Body of pancreas (tissue), 4 donors: Measurements from ENCODE around the gene BTBD8. TPM values are rescaled to one million over a fixed set of nuclear protein-coding genes. Genes with fewer than 3 reads are reported as not detected.

Experiments used
- ATAC-seq: fragments of 150-250 bp; one replicate; pipeline ENCODE4 v1.9.1; 2016
- DNase-seq, 4 donors: peaks; one replicate each; pipeline ENCODE4 v3.0.0-alpha.2; 2019
- H3K27ac ChIP-seq, 4 donors: fragments of 200-600 bp; sonication (generic); 1 replicate in 3 of 4; 2 replicates in 1 of 4; pipeline versions ENCODE4 v1.5.1 to v1.6.1; 2016 to 2019; ENCODE audit warnings: mild to moderate bottlenecking in 1 of 4, mixed read lengths in 1 of 4, moderate library complexity in 1 of 4
- H3K27me3 ChIP-seq, 2 donors: fragments of 200-600 bp; sonication (generic); one replicate each; pipeline ENCODE4 v1.6.0; 2016; ENCODE audit warnings: mild to moderate bottlenecking in 1 of 2
- H3K36me3 ChIP-seq, 2 donors: fragments of 200-600 bp; sonication (generic); replicated peaks in 1 of 2; 2 replicates each; pipeline ENCODE4 v1.5.1; 2016; ENCODE audit warnings: low read depth in 2 of 2; ENCODE audit not compliant: insufficient read depth in 1 of 2
- H3K4me1 ChIP-seq: fragments of 200-600 bp; sonication (generic); one replicate; pipeline ENCODE4 v1.6.0; 2016
- H3K4me3 ChIP-seq, 2 donors: fragments of 200-600 bp; sonication (generic); 1 replicate in 1 of 2; 2 replicates in 1 of 2; pipeline ENCODE4 v1.5.1; 2016 to 2019
- H3K9me3 ChIP-seq, 3 donors: fragments of 200-600 bp; sonication (generic); 1 replicate in 2 of 3; 2 replicates in 1 of 3; pipeline ENCODE4 v1.5.1; 2016
- CTCF ChIP-seq, 7 experiments: fragments of 450-650 bp in 4 of 7; fragments of 200-600 bp in 3 of 7; sonication (generic) in 3 of 7; IDR thresholded peaks; one replicate each; pipeline ENCODE4 v1.5.1; 2016 to 2019; ENCODE audit warnings: antibody characterized with exemption in 7 of 7
- POLR2A ChIP-seq, 3 donors: fragments of 450-650 bp; IDR thresholded peaks; one replicate each; pipeline ENCODE4 v1.6.1; 2016; ENCODE audit warnings: antibody characterized with exemption in 3 of 3, mild to moderate bottlenecking in 2 of 3
- WGBS, 2 donors: methylation state at CpG; one replicate each; pipeline ENCODE4 v1.1.5; 2017; 5-methylcytosine and 5-hydroxymethylcytosine counted together
- intact Hi-C: fragments of 100-400 bp; cut with DNase I; formaldehyde crosslinking; loops from one replicate; pipeline ENCODE4 v1.15.1; 2023
- total RNA-seq, 2 donors: library from RNA; depleted of rRNA; stranded (reverse); fragments of >200 nt; gene quantifications; one replicate each; pipeline ENCODE4 v1.1.0, GENCODE V29; 2016

BTBD8 gene
- total RNA-seq, 2 donors from 2014 or later: 4.7 to 6.6 TPM

- intact Hi-C loops: no loop called here
Measured at GRCh38 chr1:92117526-92117925, 37.4 kb downstream of the BTBD8 start.

DNA sequence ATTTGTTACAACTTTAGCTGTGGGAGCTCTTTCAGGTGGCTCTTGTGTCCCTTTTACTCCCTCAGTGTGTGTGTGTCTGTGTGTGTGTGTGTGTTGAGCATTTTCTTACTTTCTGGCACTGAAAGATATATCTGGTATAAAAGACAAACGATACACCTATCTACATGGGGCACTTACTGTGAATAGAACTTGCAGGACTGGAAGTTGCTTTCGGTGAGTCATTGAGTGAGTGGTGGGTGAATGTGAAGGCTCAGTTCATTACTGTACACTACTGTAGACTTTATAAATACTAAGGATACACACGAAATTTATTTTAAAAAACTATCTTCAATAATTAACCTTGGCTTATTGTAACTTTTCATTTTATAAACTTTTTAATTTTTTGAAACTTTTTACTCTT lies 38.7 kb downstream of the BTBD8 start:
- no peak for DNase-seq
- Histone ChIP-seq H3K4me3 (no peak overlapping the region), H3K27me3 (no peaks in the 10 kb centered on the region), H3K9me3 (no peaks in the 10 kb centered on the region), H3K4me1 (no peaks in the 10 kb centered on the region), H3K36me3 (no peaks in the 10 kb centered on the region), H3K27ac (no peak overlapping the region)
- WGBS, 2 donors: 67% methylated on average over 3 of the region's 3 CpGs
- TF ChIP-seq POLR2A (IDR thresholded peaks at IDR 0.05): no peak
- intact Hi-C loops: no loop called here
- no peak for ATAC-seq

More at GRCh38 chr1:92117526-92117925, 37.4 kb downstream of the BTBD8 start:
- no peaks in the 10 kb centered on the region for H3K27me3 ChIP-seq
- H3K4me3 ChIP-seq: no peak overlapping the region
- no peak for DNase-seq
- ATAC-seq: no peak
- WGBS, 2 donors: 61 to 65% methylated on average over 2 of the region's 2 CpGs
- H3K36me3 ChIP-seq: no peaks in the 10 kb centered on the region
- no peaks in the 10 kb centered on the region for H3K9me3 ChIP-seq
- TF ChIP-seq CTCF (IDR thresholded peaks at IDR 0.05): no peak
- TF ChIP-seq POLR2A (IDR thresholded peaks at IDR 0.05): no peak
- H3K27ac ChIP-seq: no peak overlapping the region
- no peaks in the 10 kb centered on the region for H3K4me1 ChIP-seq

- TF ChIP-seq POLR2A (IDR thresholded peaks at IDR 0.05) (no peak), CTCF (IDR thresholded peaks at IDR 0.05) (no peak)
Measured at GRCh38 chr1:92123868-92124267, 43.7 kb downstream of the BTBD8 start.

DNA sequence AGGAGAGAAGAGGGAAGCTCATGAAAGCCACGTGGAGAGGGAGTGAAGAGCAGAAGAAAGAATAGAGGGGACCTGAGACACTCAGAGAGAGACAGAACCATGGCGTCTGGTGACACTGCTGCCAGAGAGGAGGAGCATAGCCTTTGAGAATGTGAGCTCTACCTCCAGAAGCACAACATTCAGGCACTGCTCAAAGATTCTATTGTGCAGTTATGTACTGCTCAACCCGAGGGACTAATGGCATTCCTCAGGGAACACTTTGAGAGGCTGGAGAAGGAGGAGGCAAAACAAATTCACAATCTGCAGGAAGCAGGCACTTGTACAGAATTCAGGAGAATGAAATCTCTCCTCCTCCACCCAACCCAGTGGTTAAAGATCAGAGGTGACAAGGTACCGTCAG lies 45.1 kb downstream of the BTBD8 start:
- Histone ChIP-seq H3K9me3 (no peaks in the 10 kb centered on the region), H3K4me3 (no peak overlapping the region), H3K36me3 (no peaks in the 10 kb centered on the region), H3K27ac (no peak overlapping the region), H3K27me3 (no peaks in the 10 kb centered on the region), H3K4me1 (no peaks in the 10 kb centered on the region)
- DNase-seq (no peak), ATAC-seq (no peak)
- TF ChIP-seq CTCF (IDR thresholded peaks at IDR 0.05): no peak
- no peak for TF ChIP-seq POLR2A (IDR thresholded peaks at IDR 0.05)
- 67 to 71% methylated on average over 4 of the region's 4 CpGs for WGBS, 2 donors
- intact Hi-C loops: no loop called here

More at GRCh38 chr1:92123868-92124267, 43.7 kb downstream of the BTBD8 start:
- DNase-seq: no peak
- Histone ChIP-seq H3K36me3 (no peaks in the 10 kb centered on the region), H3K4me1 (no peaks in the 10 kb centered on the region), H3K27ac (no peak overlapping the region), H3K4me3 (no peak overlapping the region), H3K27me3 (no peaks in the 10 kb centered on the region), H3K9me3 (no peaks in the 10 kb centered on the region)
- ATAC-seq: no peak
- intact Hi-C loops: no loop called here
- WGBS, 2 donors: 62 to 71% methylated on average over 3 of the region's 3 CpGs

DNA sequence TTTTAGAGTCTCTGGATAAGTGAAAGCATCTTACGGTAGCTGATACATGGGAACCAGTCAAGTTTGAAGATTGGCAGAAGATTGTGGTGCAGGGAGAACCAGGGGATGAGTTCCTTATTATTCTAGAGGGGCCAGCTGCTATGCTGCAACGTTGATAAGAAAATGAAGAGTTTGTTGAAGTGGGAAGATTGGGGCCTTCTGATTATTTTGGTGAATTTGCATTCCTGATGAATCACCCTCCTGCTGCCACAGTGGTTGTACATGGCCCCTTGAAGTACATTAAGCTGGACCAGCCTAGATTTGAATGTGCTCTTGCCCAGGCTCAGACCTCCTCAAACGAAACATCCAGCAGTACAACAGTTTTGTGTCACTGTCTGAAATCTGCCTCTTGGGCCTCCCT lies 45.9 kb downstream of the BTBD8 start:
- Histone ChIP-seq H3K9me3 (no peaks in the 10 kb centered on the region), H3K4me1 (no peaks in the 10 kb centered on the region), H3K36me3 (no peaks in the 10 kb centered on the region), H3K27ac (no peak overlapping the region), H3K27me3 (no peaks in the 10 kb centered on the region), H3K4me3 (no peak overlapping the region)
- DNase-seq (no peak), ATAC-seq (no peak)
- intact Hi-C loops: no loop called here
- 74 to 84% methylated on average over 3 of the region's 3 CpGs for WGBS, 2 donors
- no peak for TF ChIP-seq POLR2A (IDR thresholded peaks at IDR 0.05)
- no peak for TF ChIP-seq CTCF (IDR thresholded peaks at IDR 0.05)
